ENCODE measurements around the gene YEATS2.

- TF ChIP-seq CTCF (optimal IDR thresholded peaks at IDR 0.05 in 1 of 3, IDR thresholded peaks at IDR 0.05 in 1 of 3, conservative IDR thresholded peaks at IDR 0.05 in 1 of 3; ENCODE audit: extremely low read depth in 1 of 3, insufficient read depth in 2 of 3, low read length in 3 of 3), result no peak
- no peak for TF ChIP-seq EZH2 (IDR thresholded peaks at IDR 0.05; ENCODE audit: low read length)
Observed at GRCh38 chr3:183711516-183711915, 13.9 kb downstream of the YEATS2 start.
